Putamen (tissue), 1 donor: ENCODE data around the gene TFEB.

Experiments used
- DNase-seq: peaks from one replicate; pipeline ENCODE4 v3.0.0-alpha.2; 2016; ENCODE audit warnings: low spot score

TFEB gene

GRCh38 chr6:41736800-41737555, 1.6 kb upstream of the TFEB start:
- DNase-seq = no peak

GRCh38 chr6:41736186-41736733, 852 bp upstream of the TFEB start:
- no peak for DNase-seq

- peak; percentile 93 for DNase-seq
These were observed 562 bp downstream of the TFEB start for GRCh38 chr6:41734666-41735426.

- peak; percentile 91 for DNase-seq
These were observed 1.4 kb downstream of the TFEB start for GRCh38 chr6:41733707-41734665.

GRCh38 chr6:41733360-41733706, 2.1 kb downstream of the TFEB start:
- DNase-seq = no peak

- no peak for DNase-seq
These were observed 2.6 kb downstream of the TFEB start for GRCh38 chr6:41732591-41733359.

GRCh38 chr6:41732149-41732548, 3.3 kb downstream of the TFEB start:
- no peak for DNase-seq

GRCh38 chr6:41731561-41732086, 3.8 kb downstream of the TFEB start:
- DNase-seq = no peak

GRCh38 chr6:41730531-41731436, 4.6 kb downstream of the TFEB start:
- DNase-seq = no peak

GRCh38 chr6:41729624-41730023, 5.8 kb downstream of the TFEB start:
- DNase-seq = no peak

- DNase-seq = no peak
These were observed 6.5 kb downstream of the TFEB start for GRCh38 chr6:41728954-41729353.

GRCh38 chr6:41728073-41728936, 7.1 kb downstream of the TFEB start:
- no peak for DNase-seq

- no peak for DNase-seq
These were observed 7.7 kb downstream of the TFEB start for GRCh38 chr6:41727705-41728072.

GRCh38 chr6:41726876-41727275, 8.5 kb downstream of the TFEB start:
- DNase-seq = no peak

- no peak for DNase-seq
These were observed 10.6 kb downstream of the TFEB start for GRCh38 chr6:41724586-41725501.

GRCh38 chr6:41724228-41724580, 11.2 kb downstream of the TFEB start:
- DNase-seq = no peak

GRCh38 chr6:41723530-41724227, 11.7 kb downstream of the TFEB start:
- no peak for DNase-seq
